Stimulated activated naive CD4-positive, alpha-beta T cell treated with Interleukin-2 at 50 U/mL for 16 hours (primary cell): ENCODE data around the gene IRX3.
"Not testable (repeated sequence)": the region's sequence is repeated elsewhere in the genome, so short reads cannot be mapped to it uniquely, and the experiment has no call there.

Experiments used
- DNase-seq: peaks from one replicate; lab custom pipeline; 2025; lab: John Stamatoyannopoulos, UW

IRX3 gene

GRCh38 chr16:54275956-54276355, 10.6 kb downstream of the IRX3 start:
- DNase-seq: no peak

GRCh38 chr16:54273566-54273965, 13.0 kb downstream of the IRX3 start:
- no peak for DNase-seq

DNA sequence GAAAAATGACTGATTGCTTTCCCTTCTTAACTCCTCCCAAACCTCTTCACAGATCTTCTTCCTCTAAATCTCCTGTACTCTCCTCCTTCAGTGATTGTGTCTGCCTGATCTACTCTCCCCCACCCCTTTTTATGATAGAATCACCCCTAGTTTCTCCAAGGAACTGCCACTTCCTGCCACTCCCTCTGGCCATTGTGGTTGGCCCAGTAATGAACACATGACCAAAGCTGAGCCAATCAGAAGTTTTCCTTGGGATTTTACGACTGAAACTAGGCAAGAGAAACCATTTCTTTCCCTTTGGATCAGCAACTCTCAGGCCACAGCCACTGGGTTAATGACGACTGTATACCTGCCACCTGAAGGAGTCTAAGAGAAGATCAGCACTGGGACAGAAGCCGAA, 15.9 kb downstream of the IRX3 start:
- no peak for DNase-seq

DNA sequence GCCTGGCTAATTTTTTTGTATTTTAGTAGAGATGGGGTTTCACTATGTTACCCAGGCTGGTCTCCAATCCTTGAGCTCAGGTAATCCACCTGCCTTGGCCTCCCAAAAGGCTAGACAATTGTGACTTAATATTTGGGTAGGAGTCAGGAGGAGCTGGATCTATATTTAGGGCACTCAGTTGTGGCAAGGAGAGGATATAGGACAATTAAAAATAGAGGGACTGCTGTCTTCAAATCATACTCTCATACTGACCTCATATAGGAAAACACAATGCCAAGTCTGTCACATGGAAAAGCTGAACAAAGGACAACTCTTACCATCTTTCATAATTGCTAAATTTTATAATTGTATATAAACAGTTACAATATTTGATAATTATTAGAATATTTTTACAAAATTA, 17.1 kb downstream of the IRX3 start:
- DNase-seq: no peak

GRCh38 chr16:54268766-54269165, 17.8 kb downstream of the IRX3 start:
- DNase-seq: no peak

- no peak for DNase-seq
Observed at GRCh38 chr16:54268340-54268739, 18.2 kb downstream of the IRX3 start.

DNA sequence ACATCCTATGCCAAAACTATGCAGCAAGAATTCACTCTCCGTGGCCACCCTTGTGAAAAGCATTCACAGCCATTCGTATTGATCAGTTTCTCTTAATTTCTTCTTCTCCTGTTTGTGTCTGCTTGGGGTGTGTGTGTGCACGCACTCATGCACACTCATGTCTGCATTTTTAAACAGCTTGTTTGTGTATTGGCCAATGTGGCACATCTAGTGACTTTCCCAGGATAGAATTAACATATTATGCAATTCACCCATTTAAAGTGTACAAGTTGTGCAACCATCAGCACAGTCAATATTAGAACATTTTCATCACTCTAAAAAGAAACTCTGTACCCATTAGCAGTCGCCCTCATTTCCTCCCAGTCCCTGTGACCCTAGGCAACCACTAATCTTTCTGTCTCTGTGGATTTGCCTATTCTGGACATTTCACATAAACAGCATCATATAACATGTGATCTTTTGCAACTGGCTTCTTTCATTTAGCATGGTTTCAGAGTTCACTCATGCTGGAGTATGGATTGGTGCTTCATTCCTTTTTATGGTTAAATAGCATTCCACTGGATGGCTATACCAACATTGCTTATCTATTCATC, 20.1 kb downstream of the IRX3 start:
- DNase-seq: no peak

DNA sequence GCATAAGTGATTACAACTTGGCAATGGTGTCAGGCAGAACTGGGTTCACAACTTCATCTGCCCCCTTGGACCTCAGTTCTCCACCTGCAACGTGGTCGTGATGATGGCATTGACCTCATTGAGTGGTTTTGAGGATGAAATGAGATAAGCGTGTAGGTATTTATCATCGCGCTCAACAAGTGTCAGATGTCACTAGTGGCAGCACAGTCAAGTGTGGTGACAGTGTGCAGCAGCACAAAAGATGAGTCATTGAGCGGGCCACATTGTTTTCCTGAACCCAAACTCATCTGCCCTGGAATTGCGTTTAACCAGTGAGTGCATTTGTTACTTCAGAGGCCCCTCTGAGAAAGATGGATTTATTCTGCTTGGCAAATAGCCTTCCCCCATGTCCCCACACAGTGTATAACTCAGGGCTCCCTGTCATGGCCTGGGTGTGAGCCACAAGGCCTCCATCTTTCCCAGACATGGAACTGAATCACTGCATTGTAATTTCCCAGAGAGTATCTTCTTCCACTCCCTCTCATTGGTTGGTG, 20.9 kb downstream of the IRX3 start:
- DNase-seq: no peak

DNA sequence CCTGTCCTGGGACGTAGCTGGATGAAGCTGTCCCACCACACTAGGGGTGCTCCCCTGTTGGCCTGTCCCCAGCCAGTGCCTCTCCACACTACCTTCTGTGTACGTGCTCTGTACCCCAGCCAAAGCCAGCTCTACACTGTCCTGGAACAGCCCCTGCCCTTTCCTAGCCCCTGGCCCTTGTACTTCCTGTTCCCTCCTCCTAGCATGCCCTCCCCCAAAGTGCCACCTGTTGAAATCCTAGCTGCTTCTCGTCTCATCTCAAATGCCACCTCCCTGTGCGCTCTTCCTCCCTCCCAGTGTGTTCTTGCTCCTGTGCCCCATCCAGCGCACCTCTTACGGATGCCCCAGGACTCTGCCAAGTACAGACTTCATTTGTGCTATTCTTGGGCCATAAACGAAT, 33.5 kb downstream of the IRX3 start:
- no peak for DNase-seq

DNA sequence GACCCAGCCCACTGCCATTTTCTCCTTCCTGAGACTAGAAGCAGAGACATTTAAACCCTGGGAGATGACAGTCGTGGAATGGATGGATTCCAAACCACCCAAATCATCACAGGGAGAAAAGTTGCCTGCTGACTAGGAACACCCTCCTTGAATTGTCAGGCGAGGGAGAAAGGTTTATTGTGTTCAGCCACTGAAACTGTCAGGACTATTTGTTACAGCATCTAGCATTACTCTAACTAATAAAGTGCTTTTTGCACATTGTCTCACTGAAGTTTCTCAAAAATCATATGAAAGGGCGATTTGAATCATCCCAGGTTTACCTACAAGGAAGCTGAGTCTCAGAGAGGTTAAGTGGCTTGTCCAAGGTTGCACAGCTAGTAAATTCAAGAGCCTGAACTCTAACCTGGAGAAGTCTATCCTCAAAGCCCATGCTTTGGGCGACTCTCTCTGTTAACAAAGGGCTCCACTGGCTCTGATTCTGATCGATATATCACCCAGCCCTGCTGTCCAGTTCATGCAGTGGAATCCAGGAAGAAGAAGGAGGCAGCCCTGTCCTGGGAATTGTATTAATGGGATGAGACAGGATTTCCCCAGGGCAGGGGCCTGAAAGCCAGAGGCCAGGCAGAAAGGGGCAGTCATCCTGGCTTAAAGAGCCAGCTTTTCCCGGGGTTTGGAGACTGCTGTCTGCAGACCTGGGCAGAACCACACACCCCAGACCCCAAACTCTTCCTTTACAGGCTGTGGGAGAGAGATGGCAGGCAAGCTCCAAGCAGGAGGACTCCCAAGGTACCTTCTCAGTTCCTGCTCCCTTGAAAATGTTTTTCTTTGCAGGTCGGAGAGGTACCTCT, 37.5 kb downstream of the IRX3 start:
- no peak for DNase-seq

GRCh38 chr16:54247705-54248104, 38.9 kb downstream of the IRX3 start:
- not testable (repeated sequence) for DNase-seq

GRCh38 chr16:54246454-54246821, 40.1 kb downstream of the IRX3 start:
- no peak for DNase-seq

GRCh38 chr16:54245788-54246453, 40.7 kb downstream of the IRX3 start:
- DNase-seq: no peak

- no peak for DNase-seq
Observed at GRCh38 chr16:54244061-54244886, 42.3 kb downstream of the IRX3 start.

DNA sequence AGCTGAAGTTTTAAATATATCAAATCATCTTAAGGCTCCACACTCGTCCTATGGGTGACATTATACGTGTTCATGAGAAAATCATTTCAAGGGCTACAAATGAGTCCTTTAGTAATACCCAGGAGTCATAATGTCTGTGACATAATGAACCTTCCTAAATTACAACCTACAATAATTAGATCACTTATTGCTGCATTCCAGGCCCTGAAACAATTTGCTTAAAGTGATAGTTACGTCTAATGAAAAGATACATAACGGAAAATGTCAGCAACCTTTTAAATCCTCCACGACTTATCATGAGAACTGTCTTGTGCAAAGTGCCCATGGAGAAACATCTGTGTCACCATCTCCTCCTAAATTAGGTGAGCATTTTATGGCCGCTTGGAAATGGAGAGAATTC, 43.4 kb downstream of the IRX3 start:
- DNase-seq: no peak

GRCh38 chr16:54242199-54242598, 44.4 kb downstream of the IRX3 start:
- DNase-seq: no peak

DNA sequence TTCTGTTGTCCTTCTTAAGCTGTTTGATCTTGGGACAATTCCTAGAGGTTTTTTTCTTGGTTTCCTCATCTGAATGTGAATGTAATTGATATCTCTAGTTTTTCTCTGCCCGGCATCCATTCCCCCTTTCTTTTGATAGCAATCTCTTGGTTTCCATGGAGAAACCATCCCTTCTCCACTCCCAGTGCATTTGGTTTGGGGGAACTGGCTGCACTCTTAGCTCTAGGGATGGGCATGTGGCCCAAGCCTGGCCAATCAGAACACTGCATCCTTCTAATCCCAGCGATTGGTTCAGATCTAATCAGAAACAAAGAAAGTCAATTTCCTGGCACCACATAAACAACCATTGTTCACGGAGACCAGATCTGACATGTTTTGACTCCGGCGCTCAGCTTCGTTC, 45.1 kb downstream of the IRX3 start:
- DNase-seq: no peak

DNA sequence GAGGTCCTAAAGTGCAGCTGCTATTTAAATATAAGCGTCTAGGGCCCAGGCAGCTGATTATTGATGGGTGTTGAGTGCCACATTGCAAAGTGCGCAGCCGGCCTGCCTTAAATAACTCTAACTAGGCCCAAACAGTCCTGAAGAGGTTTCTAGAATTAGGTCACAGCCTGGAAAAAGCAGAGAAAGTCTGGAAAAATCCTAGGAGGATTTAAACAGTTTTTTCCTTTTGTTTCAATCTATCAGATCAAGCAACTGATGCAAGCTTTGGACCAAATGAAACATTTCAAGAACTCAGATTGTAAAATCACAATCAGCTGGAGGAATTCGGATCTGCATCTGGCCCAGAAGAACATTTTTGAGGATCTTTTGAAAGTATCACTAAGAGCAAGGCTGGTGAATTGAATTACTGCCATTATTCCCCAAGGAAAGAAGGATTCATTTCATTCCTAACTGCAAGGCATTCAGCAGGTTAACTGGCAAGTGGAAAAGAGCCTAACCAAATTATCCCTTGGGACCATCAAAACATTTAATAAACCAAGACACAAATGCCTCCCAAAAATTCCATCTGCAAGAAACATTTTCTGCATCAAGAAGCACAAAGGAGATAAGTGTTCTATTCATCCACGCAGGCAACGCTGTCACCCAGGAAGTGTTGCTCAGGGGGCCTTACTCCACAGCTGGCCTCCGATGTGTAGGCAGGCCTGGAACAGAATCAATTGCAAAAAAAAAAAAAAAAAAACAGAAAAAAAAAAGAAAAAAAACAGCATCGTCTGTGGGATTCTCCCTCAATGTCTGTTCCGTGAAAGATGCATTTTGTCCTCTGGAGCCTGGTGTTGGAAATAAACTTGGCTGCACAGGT, 46.1 kb downstream of the IRX3 start:
- no peak for DNase-seq

- DNase-seq: no peak
Observed at GRCh38 chr16:54239456-54239855, 47.1 kb downstream of the IRX3 start.

GRCh38 chr16:54236773-54237172, 49.8 kb downstream of the IRX3 start:
- DNase-seq: no peak

DNA sequence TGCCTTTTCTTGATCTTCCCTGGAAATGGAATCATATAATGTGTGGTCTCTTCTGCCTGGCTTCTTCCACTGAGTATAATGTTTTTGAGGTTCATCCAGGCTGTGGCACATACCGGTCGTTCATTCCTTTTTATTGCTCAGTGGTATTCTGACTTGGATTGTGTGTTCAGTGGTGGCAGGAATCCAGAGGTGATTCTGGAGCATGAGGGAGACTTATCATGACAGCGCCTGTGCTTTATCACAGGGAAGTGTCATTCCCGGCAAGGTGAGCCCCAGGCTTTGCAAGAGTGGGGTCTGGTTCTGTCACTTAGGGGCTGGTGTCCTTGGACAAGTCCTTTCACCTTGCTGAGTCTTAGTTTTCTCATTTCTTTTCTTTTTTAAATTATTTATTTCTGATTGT, 53.0 kb downstream of the IRX3 start:
- DNase-seq: no peak
